AG04450 (cell line): ENCODE results near the gene PI3. TPM values are rescaled to one million over a fixed set of nuclear protein-coding genes. Genes with fewer than 3 reads are reported as not detected.
"Not testable (repeated sequence)": the region's sequence is repeated elsewhere in the genome, so short reads cannot be mapped to it uniquely, and the experiment has no call there.

ENCODE experiments used
- CTCF ChIA-PET: fragments of 300-600, 350-600 bp; formaldehyde crosslinking; extraction: SDS; loops from one replicate; lab custom pipeline; 2022; ENCODE audit warnings: antibody characterized with exemption, inconsistent platforms; lab: Charles Lee
- POLR2A ChIA-PET: fragments of 350-600 bp; formaldehyde crosslinking; extraction: SDS; loops from one replicate; lab custom pipeline; 2021; ENCODE audit warnings: antibody characterized with exemption, inconsistent platforms; lab: Yijun Ruan, JAX
- DNase-seq: peaks from one replicate; pipeline ENCODE4 v3.0.0-alpha.2; 2011; ENCODE audit warnings: low read depth, low spot score
- H3K27ac ChIP-seq: one replicate; pipeline ENCODE4 v1.5.1; 2012; ENCODE audit warnings: low read depth, low read length, control low read depth
- H3K27me3 ChIP-seq: one replicate; pipeline ENCODE4 v1.6.0; 2012; ENCODE audit warnings: low read length; ENCODE audit not compliant: control insufficient read depth, insufficient read depth
- H3K4me3 ChIP-seq: 2 replicates; pipeline ENCODE4 v1.5.1; 2011; ENCODE audit warnings: mild to moderate bottlenecking, low read depth, low read length, control low read depth
- H3K9me3 ChIP-seq: 2 replicates; pipeline ENCODE4 v1.5.1; 2012; ENCODE audit warnings: low read length; ENCODE audit not compliant: control insufficient read depth, insufficient read depth
- CTCF ChIP-seq: IDR thresholded peaks from 2 replicates; pipeline ENCODE4 v1.5.1; 2011; ENCODE audit warnings: low read depth, low read length, control low read depth, inconsistent platforms
- polyA plus RNA-seq: library from polyadenylated mRNA; depleted of rRNA; stranded (reverse); fragments of >200 nt; gene quantifications from 2 replicates; pipeline ENCODE4 v1.2.3, GENCODE V29; 2011

Gene PI3
- polyA plus RNA-seq, 1 experiment, result not detected

GRCh38 chr20:45154183-45154582 is 20.5 kb upstream of the PI3 start:
- Histone ChIP-seq H3K4me3 (no peak overlapping the region), H3K27ac (no peak overlapping the region), H3K27me3 (peaks cover 6% of the 10 kb centered on the region), H3K9me3 (no peaks in the 10 kb centered on the region)
- ChIA-PET POLR2A (no interaction called here), CTCF (interaction anchor here (0.5 kb wide), 1 partner anchor 253 kb away, joined by 3 read pairs; no protein-coding TSS in a partner anchor)
- 0 out of 2 replicates have a peak, but pooled peaks have one; percentile 8 for TF ChIP-seq CTCF
- DNase-seq, result no peak

GRCh38 chr20:45154794-45155193 is 19.9 kb upstream of the PI3 start:
- H3K4me3 ChIP-seq, POLR2A ChIA-PET, CTCF ChIA-PET: not testable (repeated sequence)

GRCh38 chr20:45156713-45157112 is 18.0 kb upstream of the PI3 start:
- ChIA-PET POLR2A (no interaction called here), CTCF (interaction anchor here (1.3 kb wide), 1 partner anchor 137 kb away, joined by 3 read pairs; no protein-coding TSS in a partner anchor)
- no peak for TF ChIP-seq CTCF

More at GRCh38 chr20:45154794-45155193, 19.9 kb upstream of the PI3 start:
- not testable (repeated sequence) for H3K27me3 ChIP-seq, H3K27ac ChIP-seq, H3K9me3 ChIP-seq, DNase-seq

GRCh38 chr20:45157962-45158361 is 16.7 kb upstream of the PI3 start:
- POLR2A ChIA-PET, result no interaction called here
- Histone ChIP-seq H3K27me3 (peaks cover 4% of the 10 kb centered on the region), H3K9me3 (no peaks in the 10 kb centered on the region), H3K27ac (no peak overlapping the region), H3K4me3 (no peak overlapping the region)
- CTCF ChIA-PET, result interaction anchor here (1.3 to 1.5 kb wide), 2 partner anchors 19 to 135 kb away, joined by 3 to 4 read pairs; no protein-coding TSS in a partner anchor
- no peak for DNase-seq
- no peak for TF ChIP-seq CTCF

More at GRCh38 chr20:45156713-45157112, 18.0 kb upstream of the PI3 start:
- H3K27ac ChIP-seq, result no peak overlapping the region
- no peaks in the 10 kb centered on the region for H3K9me3 ChIP-seq
- H3K4me3 ChIP-seq, result no peak overlapping the region
- DNase-seq, result no peak
- H3K27me3 ChIP-seq, result peaks cover 4% of the 10 kb centered on the region

GRCh38 chr20:45163083-45163803 is 11.5 kb upstream of the PI3 start:
- no peak for TF ChIP-seq CTCF
- ChIA-PET CTCF (interaction anchor here (0.7 to 1.4 kb wide), 3 partner anchors 24 to 152 kb away, joined by 3 to 4 read pairs (median 3); no protein-coding TSS in a partner anchor), POLR2A (no interaction called here)
- no peaks in the 10 kb centered on the region for H3K27me3 ChIP-seq
- no peak for DNase-seq
- H3K9me3 ChIP-seq, result no peaks in the 10 kb centered on the region
- no peak overlapping the region for H3K4me3 ChIP-seq
- H3K27ac ChIP-seq, result no peak overlapping the region
